GM23248 (cell line): Measurements from ENCODE around the gene XPO1.
"Not testable (repeated sequence)": the region's sequence is repeated elsewhere in the genome, so short reads cannot be mapped to it uniquely, and the experiment has no call there.

Experiments used
- EZH2 ChIP-seq: fragments of 200-600 bp; sonication (generic); IDR thresholded peaks from 2 replicates; pipeline ENCODE4 v1.6.1; 2018; ENCODE audit warnings: antibody characterized with exemption, mild to moderate bottlenecking; ENCODE audit not compliant: insufficient read depth, poor library complexity, severe bottlenecking
- EZH2phosphoT487 ChIP-seq: fragments of 200-600 bp; sonication (generic); IDR thresholded peaks from 2 replicates; pipeline ENCODE4 v1.6.1; 2018; ENCODE audit warnings: antibody characterized with exemption, moderate library complexity, mild to moderate bottlenecking, low read depth; ENCODE audit not compliant: insufficient read depth

DNA sequence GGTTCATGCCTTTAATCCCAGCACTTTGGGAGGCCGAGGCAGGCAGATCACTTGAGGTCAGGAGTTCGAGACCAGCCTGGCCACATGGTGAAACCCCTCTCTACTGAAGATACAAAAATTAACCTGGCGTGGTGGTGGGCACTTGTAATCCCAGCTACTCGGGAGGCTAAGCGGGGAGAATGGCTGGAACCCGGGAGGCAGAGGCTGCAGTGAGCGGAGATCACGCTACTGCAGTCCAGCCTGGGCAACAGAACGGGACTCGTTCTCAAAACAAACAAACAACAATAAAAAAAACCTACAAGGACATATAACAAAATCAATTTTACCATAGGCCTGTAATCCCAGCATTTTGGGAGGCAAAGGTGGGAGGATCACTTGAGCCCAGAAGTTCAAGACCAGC is 2.0 kb upstream of the XPO1 start:
- TF ChIP-seq EZH2, EZH2phosphoT487: not testable (repeated sequence)
